B cell (primary cell): ENCODE data around the gene CAMK1D.

Source experiments
- EZH2 ChIP-seq: IDR thresholded peaks from 2 replicates; pipeline ENCODE4 v1.6.1; 2012; ENCODE audit warnings: borderline replicate concordance, low read depth, mild to moderate bottlenecking, moderate library complexity, low read length; ENCODE audit not compliant: insufficient read depth, poor library complexity, severe bottlenecking
- TF ChIP-seq, protein P1 (sequence below): fragments of 200-600 bp; IDR thresholded peaks from one replicate; pipeline ENCODE4 v1.8.0; 2022; ENCODE audit warnings: antibody characterized with exemption, mild to moderate bottlenecking

GRCh38 chr10:12705943-12706342 lies 356.6 kb downstream of the CAMK1D start:
- TF ChIP-seq, protein P1, sequence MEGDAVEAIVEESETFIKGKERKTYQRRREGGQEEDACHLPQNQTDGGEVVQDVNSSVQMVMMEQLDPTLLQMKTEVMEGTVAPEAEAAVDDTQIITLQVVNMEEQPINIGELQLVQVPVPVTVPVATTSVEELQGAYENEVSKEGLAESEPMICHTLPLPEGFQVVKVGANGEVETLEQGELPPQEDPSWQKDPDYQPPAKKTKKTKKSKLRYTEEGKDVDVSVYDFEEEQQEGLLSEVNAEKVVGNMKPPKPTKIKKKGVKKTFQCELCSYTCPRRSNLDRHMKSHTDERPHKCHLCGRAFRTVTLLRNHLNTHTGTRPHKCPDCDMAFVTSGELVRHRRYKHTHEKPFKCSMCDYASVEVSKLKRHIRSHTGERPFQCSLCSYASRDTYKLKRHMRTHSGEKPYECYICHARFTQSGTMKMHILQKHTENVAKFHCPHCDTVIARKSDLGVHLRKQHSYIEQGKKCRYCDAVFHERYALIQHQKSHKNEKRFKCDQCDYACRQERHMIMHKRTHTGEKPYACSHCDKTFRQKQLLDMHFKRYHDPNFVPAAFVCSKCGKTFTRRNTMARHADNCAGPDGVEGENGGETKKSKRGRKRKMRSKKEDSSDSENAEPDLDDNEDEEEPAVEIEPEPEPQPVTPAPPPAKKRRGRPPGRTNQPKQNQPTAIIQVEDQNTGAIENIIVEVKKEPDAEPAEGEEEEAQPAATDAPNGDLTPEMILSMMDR, result no peak
- TF ChIP-seq EZH2, result no peak
